Subcutaneous abdominal adipose tissue (tissue), 5 donors: ENCODE data around the gene ATP9A.
"Not testable (repeated sequence)": the region's sequence is repeated elsewhere in the genome, so short reads cannot be mapped to it uniquely, and the experiment has no call there.

Source experiments
- H3K27ac ChIP-seq: one replicate; pipeline ENCODE4 v1.7.0; 2013; ENCODE audit warnings: low read depth, mild to moderate bottlenecking, inconsistent platforms, low read length, moderate library complexity
- H3K27me3 ChIP-seq, 5 donors: one replicate each; pipeline ENCODE4 v1.7.0; 2013; ENCODE audit warnings: low read length in 5 of 5, inconsistent platforms in 1 of 5; ENCODE audit not compliant: control insufficient read depth in 5 of 5, insufficient read depth in 4 of 5
- H3K36me3 ChIP-seq, 5 donors: one replicate each; pipeline ENCODE4 v1.7.0; 2013; ENCODE audit warnings: low read length in 5 of 5; ENCODE audit not compliant: control insufficient read depth in 5 of 5, insufficient read depth in 5 of 5
- H3K4me1 ChIP-seq, 5 donors: one replicate each; pipeline ENCODE4 v1.7.0; 2013; ENCODE audit warnings: low read length in 5 of 5, mild to moderate bottlenecking in 3 of 5, moderate library complexity in 1 of 5; ENCODE audit not compliant: control insufficient read depth in 5 of 5, insufficient read depth in 5 of 5
- H3K4me3 ChIP-seq, 5 donors: one replicate each; pipeline ENCODE4 v1.7.0; 2013; ENCODE audit warnings: low read length in 5 of 5, low read depth in 1 of 5
- H3K9ac ChIP-seq, 5 donors: one replicate each; pipeline ENCODE4 v1.7.0; 2013; ENCODE audit warnings: low read length in 5 of 5, mild to moderate bottlenecking in 4 of 5, moderate library complexity in 3 of 5
- H3K9me3 ChIP-seq, 5 donors: one replicate each; pipeline ENCODE4 v1.7.0; 2013; ENCODE audit warnings: low read length in 5 of 5; ENCODE audit not compliant: control insufficient read depth in 5 of 5
- donor health status: healthy.
- donor health status: healthy.
- donor health status: healthy.
- donor health status: healthy.
- donor health status: healthy.

Gene ATP9A

GRCh38 chr20:51757226-51757625 lies 11.0 kb downstream of the ATP9A start:
- Histone ChIP-seq H3K9ac (peak overlapping the region in 2 of 5 donors; percentile 21 to 47), H3K4me3 (no peak overlapping the region), H3K36me3 (no peaks in the 10 kb centered on the region), H3K9me3 (no peaks in the 10 kb centered on the region), H3K27me3 (no peaks in the 10 kb centered on the region), H3K27ac (peak overlapping the region; percentile 74), H3K4me1 (peaks cover 0 to 47% (median 24%) of the 10 kb centered on the region in 5 donors)

- Histone ChIP-seq H3K9me3 (no peaks in the 10 kb centered on the region), H3K4me1 (peaks cover 0 to 52% (median 27%) of the 10 kb centered on the region in 5 donors), H3K27me3 (no peaks in the 10 kb centered on the region), H3K36me3 (no peaks in the 10 kb centered on the region), H3K4me3 (no peak overlapping the region), H3K9ac (no peak overlapping the region), H3K27ac (peak overlapping the region; percentile 74)
Observed at GRCh38 chr20:51756653-51757052, 11.5 kb downstream of the ATP9A start.

GRCh38 chr20:51753220-51753619 lies 15.0 kb downstream of the ATP9A start:
- not testable (repeated sequence) for H3K9me3 ChIP-seq, H3K4me3 ChIP-seq, H3K9ac ChIP-seq, H3K27me3 ChIP-seq, H3K36me3 ChIP-seq
- peaks cover 9 to 43% (median 37%) of the 10 kb centered on the region in 5 donors for H3K4me1 ChIP-seq
- H3K27ac ChIP-seq = peak overlapping the region; percentile 96

GRCh38 chr20:51752343-51752951 lies 15.7 kb downstream of the ATP9A start:
- Histone ChIP-seq H3K27ac (peak overlapping the region; percentile 96), H3K36me3 (no peaks in the 10 kb centered on the region), H3K27me3 (no peaks in the 10 kb centered on the region), H3K4me3 (no peak overlapping the region), H3K9me3 (no peaks in the 10 kb centered on the region), H3K4me1 (peaks cover 9 to 38% (median 36%) of the 10 kb centered on the region in 5 donors), H3K9ac (peak overlapping the region in 3 of 5 donors; percentile 23 to 35 (median 34))

DNA sequence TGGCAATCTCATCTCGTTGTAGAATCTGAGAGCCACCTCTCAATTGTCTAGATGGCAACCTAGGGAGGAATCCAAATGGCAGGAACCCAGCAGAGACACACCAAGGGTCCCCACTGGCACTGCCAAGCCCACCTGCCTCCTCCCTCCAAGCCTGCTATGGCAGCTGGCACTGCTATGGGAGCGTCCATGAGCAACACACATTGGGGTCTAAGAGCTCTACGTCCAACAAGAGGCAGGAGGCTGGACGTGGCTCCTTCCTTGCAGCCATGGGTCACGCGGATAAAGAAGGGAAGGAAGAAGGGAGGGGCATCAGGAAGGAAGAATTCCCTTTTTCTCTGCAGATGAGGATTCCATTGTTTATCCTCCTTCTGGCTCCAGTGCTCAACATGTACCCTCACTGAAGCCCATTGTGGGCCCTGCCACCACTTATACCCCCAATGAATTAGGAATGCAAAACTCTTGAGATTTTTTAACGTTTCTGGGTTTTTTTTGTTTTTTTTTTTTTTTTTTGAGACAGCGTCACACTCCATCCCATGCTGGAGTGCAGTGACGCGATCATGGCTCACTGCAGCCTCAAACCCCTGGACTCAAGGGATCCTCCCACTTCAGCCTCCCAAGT lies 17.3 kb downstream of the ATP9A start:
- H3K9me3 ChIP-seq = no peaks in the 10 kb centered on the region
- no peaks in the 10 kb centered on the region for H3K27me3 ChIP-seq
- H3K9ac ChIP-seq = peak overlapping the region in 4 of 5 donors; percentile 4 to 52 (median 24)
- peak overlapping the region; percentile 96 for H3K27ac ChIP-seq
- H3K4me3 ChIP-seq = peak overlapping the region in 1 of 5 donors; percentile 3
- H3K4me1 ChIP-seq = peaks cover 9 to 27% (median 25%) of the 10 kb centered on the region in 5 donors
- no peaks in the 10 kb centered on the region for H3K36me3 ChIP-seq

- Histone ChIP-seq H3K9me3 (peaks cover 0 to 3% (median 0%) of the 10 kb centered on the region in 5 donors), H3K4me1 (peaks cover 9 to 27% (median 25%) of the 10 kb centered on the region in 5 donors), H3K4me3 (peak overlapping the region in 1 of 5 donors; percentile 24), H3K9ac (peak overlapping the region in 4 of 5 donors; percentile 4 to 75 (median 46)), H3K27me3 (no peaks in the 10 kb centered on the region), H3K36me3 (no peaks in the 10 kb centered on the region), H3K27ac (peak overlapping the region; percentile 96)
Observed at GRCh38 chr20:51750037-51750769, 18.0 kb downstream of the ATP9A start.

DNA sequence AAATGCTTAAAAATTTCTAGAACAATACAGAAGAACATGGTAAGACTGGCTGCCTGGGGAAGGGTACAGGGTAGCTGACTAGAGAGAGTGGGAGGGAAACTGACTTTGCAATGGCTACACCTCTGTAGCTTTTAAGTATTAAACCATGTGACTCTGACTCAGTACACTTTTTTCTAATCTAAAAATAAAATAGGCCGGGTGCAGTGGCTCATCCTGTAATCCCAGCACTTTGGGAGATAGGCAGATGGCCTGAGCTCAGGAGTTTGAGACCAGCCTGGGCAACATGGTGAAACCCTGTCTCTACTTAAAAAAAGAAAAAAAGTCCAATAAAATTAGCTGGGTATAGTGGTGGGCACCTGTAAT lies 18.5 kb downstream of the ATP9A start:
- H3K9me3 ChIP-seq = peaks cover 0 to 3% (median 0%) of the 10 kb centered on the region in 5 donors
- H3K4me1 ChIP-seq = peaks cover 9 to 27% (median 25%) of the 10 kb centered on the region in 5 donors
- no peaks in the 10 kb centered on the region for H3K36me3 ChIP-seq
- peak overlapping the region; percentile 96 for H3K27ac ChIP-seq
- no peak overlapping the region for H3K4me3 ChIP-seq
- H3K27me3 ChIP-seq = no peaks in the 10 kb centered on the region
- H3K9ac ChIP-seq = peak overlapping the region in 2 of 5 donors; percentile 57 to 75

GRCh38 chr20:51747182-51747911 lies 20.8 kb downstream of the ATP9A start:
- Histone ChIP-seq H3K9ac (no peak overlapping the region), H3K4me1 (peaks cover 9 to 39% (median 33%) of the 10 kb centered on the region in 5 donors), H3K9me3 (peaks cover 0 to 3% (median 0%) of the 10 kb centered on the region in 5 donors), H3K27ac (peak overlapping the region; percentile 96), H3K27me3 (no peaks in the 10 kb centered on the region), H3K36me3 (no peaks in the 10 kb centered on the region), H3K4me3 (no peak overlapping the region)

- H3K27me3 ChIP-seq = no peaks in the 10 kb centered on the region
- no peak overlapping the region for H3K4me3 ChIP-seq
- peaks cover 0 to 3% (median 0%) of the 10 kb centered on the region in 5 donors for H3K9me3 ChIP-seq
- peak overlapping the region in 1 of 5 donors; percentile 51 for H3K9ac ChIP-seq
- peak overlapping the region; percentile 87 for H3K27ac ChIP-seq
- H3K4me1 ChIP-seq = peaks cover 8 to 41% (median 34%) of the 10 kb centered on the region in 5 donors
- no peaks in the 10 kb centered on the region for H3K36me3 ChIP-seq
Observed at GRCh38 chr20:51745804-51746203, 22.4 kb downstream of the ATP9A start.
